Measurements from ENCODE around the gene COPS8. TPM values are rescaled to one million over a fixed set of nuclear protein-coding genes. Genes with fewer than 3 reads are reported as not detected.

Gene COPS8
- polyA plus RNA-seq, result 419 and 451 TPM in 2 replicates

DNA sequence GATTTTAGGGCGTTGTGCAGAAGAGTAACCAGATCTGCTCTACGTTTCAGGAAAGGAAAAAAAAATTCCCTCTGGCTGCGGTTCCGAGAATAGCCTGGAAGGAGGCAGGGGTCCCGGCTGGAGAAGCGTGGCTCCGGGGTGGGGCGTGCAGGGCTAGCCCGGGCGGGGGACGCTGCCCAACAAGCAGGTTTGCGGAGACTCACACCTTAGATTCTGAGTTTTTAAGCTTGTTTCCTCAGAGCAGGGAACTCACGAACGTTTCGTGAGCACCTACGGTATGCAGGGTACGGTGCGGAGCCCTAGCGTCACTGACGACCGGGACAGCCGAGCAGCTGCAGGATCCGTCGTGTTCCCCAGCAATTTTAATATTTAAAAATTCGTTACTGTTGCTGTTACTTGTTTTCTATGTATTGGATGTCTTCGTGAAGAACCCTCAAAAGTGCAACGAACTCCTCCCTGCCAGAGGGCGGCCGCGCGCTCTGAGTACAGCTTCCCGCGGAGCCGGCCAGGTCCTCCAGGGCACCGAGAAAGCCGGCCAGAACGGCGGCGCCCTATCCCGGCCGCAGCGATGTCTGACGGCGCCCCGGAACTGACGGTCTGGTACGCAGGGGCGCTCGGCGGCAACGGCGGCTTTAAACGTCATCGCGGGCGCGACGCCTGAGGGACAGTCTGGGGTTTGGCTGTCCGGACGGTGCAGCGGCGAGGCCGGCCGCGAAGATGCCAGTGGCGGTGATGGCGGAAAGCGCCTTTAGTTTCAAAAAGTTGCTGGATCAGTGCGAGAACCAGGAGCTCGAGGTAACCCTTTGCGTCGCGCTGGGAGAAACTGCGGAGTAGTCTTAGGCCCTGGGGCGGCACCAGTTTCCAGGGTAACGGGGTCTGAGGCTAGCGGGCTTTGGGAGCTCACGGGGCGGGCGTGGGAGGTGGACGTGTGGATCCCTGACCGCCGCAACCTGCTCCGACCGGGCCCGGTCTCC, at the start of gene COPS8:
TSS of gene COPS8 (plus strand) at position 642 of the 974 bp plus-strand sequence. CDS start at position 718, 76 bp downstream.

